C4-2B (cell line): ENCODE measurements around the gene PFKFB3.

ENCODE experiments used
- H3K27ac ChIP-seq: fragments of 450-650 bp; 2 replicates; pipeline ENCODE4 v1.5.1; 2017
- ZFX ChIP-seq: fragments of 450-650 bp; IDR thresholded peaks from 2 replicates; pipeline ENCODE4 v1.6.1; 2017
- TF ChIP-seq, protein P1 (sequence below): fragments of 450-650 bp; conservative IDR thresholded peaks from 2 replicates; pipeline ENCODE4 v1.5.1; 2017; ENCODE audit warnings: mild to moderate bottlenecking

Gene PFKFB3

DNA sequence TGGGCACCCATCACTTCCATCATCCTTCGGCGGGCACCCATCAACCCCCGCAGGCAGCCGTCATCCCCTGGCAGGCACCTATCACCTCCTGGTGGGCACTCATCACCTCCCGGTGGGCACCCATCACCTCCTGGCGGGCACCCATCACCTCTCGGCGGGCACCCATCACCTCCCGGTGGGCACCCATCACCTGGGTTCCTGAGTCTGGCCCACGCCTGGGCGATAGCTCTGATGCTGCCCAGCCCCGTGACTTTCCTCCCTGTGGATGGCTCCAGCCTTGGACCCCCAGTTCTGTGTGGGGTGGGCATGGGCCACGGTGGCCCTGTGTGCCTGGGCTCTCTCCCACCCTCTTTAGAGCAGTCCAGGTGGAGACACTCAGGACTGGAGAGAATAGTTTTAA lies 29.0 kb downstream of the PFKFB3 start:
- TF ChIP-seq, protein P1, sequence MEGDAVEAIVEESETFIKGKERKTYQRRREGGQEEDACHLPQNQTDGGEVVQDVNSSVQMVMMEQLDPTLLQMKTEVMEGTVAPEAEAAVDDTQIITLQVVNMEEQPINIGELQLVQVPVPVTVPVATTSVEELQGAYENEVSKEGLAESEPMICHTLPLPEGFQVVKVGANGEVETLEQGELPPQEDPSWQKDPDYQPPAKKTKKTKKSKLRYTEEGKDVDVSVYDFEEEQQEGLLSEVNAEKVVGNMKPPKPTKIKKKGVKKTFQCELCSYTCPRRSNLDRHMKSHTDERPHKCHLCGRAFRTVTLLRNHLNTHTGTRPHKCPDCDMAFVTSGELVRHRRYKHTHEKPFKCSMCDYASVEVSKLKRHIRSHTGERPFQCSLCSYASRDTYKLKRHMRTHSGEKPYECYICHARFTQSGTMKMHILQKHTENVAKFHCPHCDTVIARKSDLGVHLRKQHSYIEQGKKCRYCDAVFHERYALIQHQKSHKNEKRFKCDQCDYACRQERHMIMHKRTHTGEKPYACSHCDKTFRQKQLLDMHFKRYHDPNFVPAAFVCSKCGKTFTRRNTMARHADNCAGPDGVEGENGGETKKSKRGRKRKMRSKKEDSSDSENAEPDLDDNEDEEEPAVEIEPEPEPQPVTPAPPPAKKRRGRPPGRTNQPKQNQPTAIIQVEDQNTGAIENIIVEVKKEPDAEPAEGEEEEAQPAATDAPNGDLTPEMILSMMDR = no peak
- no peak for TF ChIP-seq ZFX
- H3K27ac ChIP-seq = no peak overlapping the region

DNA sequence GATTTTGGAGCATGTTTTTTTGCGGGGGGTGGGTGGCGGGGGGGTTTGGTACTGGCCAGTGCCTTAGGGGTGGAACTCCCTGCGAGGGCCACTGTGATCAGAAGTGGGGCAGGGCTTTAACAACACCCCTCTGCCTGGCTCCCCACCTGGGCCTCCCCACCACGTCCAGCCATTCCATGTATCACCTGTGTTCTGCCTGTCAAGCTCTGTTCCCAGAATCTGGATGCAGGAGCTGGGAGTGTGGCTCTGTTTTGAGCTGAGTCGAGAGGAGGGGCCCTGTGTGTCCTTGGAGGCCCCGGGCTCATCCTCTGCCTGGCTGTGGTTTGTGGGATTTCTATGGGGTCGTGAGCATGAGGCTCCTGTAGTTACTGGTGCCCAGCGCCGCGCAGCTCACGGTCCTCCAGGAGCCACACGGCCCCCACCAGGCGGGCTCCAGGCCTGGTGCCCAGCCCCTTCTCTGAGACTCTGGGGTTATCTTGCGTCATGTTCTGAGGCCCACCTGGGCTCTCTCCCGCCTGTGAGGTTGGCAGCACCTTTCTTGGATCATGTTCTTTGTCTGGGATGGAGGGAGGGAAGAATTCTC lies 29.6 kb downstream of the PFKFB3 start:
- TF ChIP-seq ZFX = no peak
- TF ChIP-seq, protein P1 = no peak

GRCh38 chr10:6232846-6233724 lies 30.4 kb downstream of the PFKFB3 start:
- H3K27ac ChIP-seq = no peak overlapping the region
- TF ChIP-seq ZFX = no peak
- TF ChIP-seq, protein P1 = no peak

More for the DNA sequence above, 29.6 kb downstream of the PFKFB3 start:
- H3K27ac ChIP-seq = no peak overlapping the region

- no peak overlapping the region for H3K27ac ChIP-seq
- TF ChIP-seq, protein P1 = no peak
- TF ChIP-seq ZFX = no peak
Observed at GRCh38 chr10:6233725-6234277, 31.1 kb downstream of the PFKFB3 start.

DNA sequence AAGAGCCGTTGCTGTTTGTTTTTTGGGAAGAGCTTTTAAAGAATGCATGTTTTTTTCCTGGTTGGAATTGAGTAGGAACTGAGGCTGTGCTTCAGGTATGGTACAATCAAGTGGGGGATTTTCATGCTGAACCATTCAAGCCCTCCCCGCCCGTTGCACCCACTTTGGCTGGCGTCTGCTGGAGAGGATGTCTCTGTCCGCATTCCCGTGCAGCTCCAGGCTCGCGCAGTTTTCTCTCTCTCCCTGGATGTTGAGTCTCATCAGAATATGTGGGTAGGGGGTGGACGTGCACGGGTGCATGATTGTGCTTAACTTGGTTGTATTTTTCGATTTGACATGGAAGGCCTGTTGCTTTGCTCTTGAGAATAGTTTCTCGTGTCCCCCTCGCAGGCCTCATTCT lies 31.6 kb downstream of the PFKFB3 start:
- no peak overlapping the region for H3K27ac ChIP-seq
- no peak for TF ChIP-seq ZFX
- TF ChIP-seq, protein P1 = no peak

GRCh38 chr10:6236349-6237198 lies 33.8 kb downstream of the PFKFB3 start:
- no peak overlapping the region for H3K27ac ChIP-seq
- TF ChIP-seq ZFX = no peak
- TF ChIP-seq, protein P1 = no peak
